ENCODE measurements around the gene LRRC27. TPM values are rescaled to one million over a fixed set of nuclear protein-coding genes. Genes with fewer than 3 reads are reported as not detected.

Gene LRRC27
- total RNA-seq, 1 experiment from 2014 or later, result 5.6 TPM

DNA sequence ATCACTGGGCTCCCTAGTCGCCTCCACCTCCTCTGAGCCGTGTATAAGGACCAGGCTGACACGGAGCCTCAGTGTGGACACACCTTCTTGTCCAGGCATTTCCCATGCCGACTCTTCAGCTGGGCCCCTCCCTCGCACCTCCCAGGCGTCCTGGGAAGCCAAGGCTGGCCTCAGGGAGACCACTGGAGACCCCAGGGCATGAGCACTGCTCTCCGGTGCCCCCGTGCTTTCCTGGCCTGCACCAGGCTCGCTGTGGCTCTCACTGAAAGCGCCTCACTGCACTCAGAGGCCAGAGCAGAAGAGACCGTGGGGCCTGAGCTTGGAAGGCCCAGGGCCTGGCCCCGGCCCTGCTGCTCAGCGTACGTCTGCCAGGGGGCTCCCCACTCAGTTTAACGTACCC, 31.4 kb downstream of the LRRC27 start:
- ChIA-PET POLR2A (ENCODE audit: unreplicated experiment) (no interaction called here), CTCF (no interaction called here)
- no peaks in the 10 kb centered on the region for H3K79me2 ChIP-seq (ENCODE audit: low read length)
- intact Hi-C loops (cut with micrococcal nuclease), result no loop called here
- H3K4me2 ChIP-seq (ENCODE audit: low read length), result no peak overlapping the region
- no peak for ATAC-seq
- H2AFZ ChIP-seq (ENCODE audit: low read length), result no peak overlapping the region
- no peaks in the 10 kb centered on the region for H4K20me1 ChIP-seq (ENCODE audit: low read length)
- no peaks in the 10 kb centered on the region for H3K9me3 ChIP-seq (ENCODE audit: low read length)
- H3F3A ChIP-seq (ENCODE audit: low read length, unreplicated experiment), result no peaks in the 10 kb centered on the region
- no peak overlapping the region for H3K4me3 ChIP-seq (ENCODE audit: low read length)
- BruUV-seq (replicated peaks), result no TSS peak
- H3K9ac ChIP-seq (ENCODE audit: low read length), result no peak overlapping the region
- TF ChIP-seq EZH2 (IDR thresholded peaks at IDR 0.05; ENCODE audit: low read length, unreplicated experiment) (no peak), EZH2phosphoT487 (IDR thresholded peaks at IDR 0.05; ENCODE audit: borderline replicate concordance, low read length) (no peak)
- TF ChIP-seq, protein P1, sequence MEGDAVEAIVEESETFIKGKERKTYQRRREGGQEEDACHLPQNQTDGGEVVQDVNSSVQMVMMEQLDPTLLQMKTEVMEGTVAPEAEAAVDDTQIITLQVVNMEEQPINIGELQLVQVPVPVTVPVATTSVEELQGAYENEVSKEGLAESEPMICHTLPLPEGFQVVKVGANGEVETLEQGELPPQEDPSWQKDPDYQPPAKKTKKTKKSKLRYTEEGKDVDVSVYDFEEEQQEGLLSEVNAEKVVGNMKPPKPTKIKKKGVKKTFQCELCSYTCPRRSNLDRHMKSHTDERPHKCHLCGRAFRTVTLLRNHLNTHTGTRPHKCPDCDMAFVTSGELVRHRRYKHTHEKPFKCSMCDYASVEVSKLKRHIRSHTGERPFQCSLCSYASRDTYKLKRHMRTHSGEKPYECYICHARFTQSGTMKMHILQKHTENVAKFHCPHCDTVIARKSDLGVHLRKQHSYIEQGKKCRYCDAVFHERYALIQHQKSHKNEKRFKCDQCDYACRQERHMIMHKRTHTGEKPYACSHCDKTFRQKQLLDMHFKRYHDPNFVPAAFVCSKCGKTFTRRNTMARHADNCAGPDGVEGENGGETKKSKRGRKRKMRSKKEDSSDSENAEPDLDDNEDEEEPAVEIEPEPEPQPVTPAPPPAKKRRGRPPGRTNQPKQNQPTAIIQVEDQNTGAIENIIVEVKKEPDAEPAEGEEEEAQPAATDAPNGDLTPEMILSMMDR (conservative IDR thresholded peaks at IDR 0.05; ENCODE audit: low read depth, low read length), result no peak
- no peaks in the 10 kb centered on the region for H3K27me3 ChIP-seq (ENCODE audit: low read length)
- DNase-seq, result no peak
- H3K4me1 ChIP-seq (ENCODE audit: insufficient read depth, low read length), result no peaks in the 10 kb centered on the region
- no peak overlapping the region for H3K27ac ChIP-seq (ENCODE audit: low read length)
- H3K36me3 ChIP-seq (ENCODE audit: low read depth, low read length), result no peaks in the 10 kb centered on the region
- H3K9me2 ChIP-seq (replicated peaks; ENCODE audit: low read length), result no peaks in the 10 kb centered on the region

- H3K4me3 ChIP-seq (ENCODE audit: low read length), result no peak overlapping the region
- H3K9me2 ChIP-seq (replicated peaks; ENCODE audit: low read length), result no peaks in the 10 kb centered on the region
- H3K36me3 ChIP-seq (ENCODE audit: low read depth, low read length), result no peaks in the 10 kb centered on the region
- ATAC-seq, result no peak
- H2AFZ ChIP-seq (ENCODE audit: low read length), result no peak overlapping the region
- peak; percentile 28 for DNase-seq
- intact Hi-C loops (cut with micrococcal nuclease), result no loop called here
- H3K79me2 ChIP-seq (ENCODE audit: low read length), result no peaks in the 10 kb centered on the region
- ChIA-PET CTCF (no interaction called here), POLR2A (ENCODE audit: unreplicated experiment) (no interaction called here)
- no peak for TF ChIP-seq EZH2 (IDR thresholded peaks at IDR 0.05; ENCODE audit: low read length, unreplicated experiment)
- TF ChIP-seq EZH2phosphoT487 (IDR thresholded peaks at IDR 0.05; ENCODE audit: borderline replicate concordance, low read length), result no peak
- TF ChIP-seq, protein P1 (conservative IDR thresholded peaks at IDR 0.05; ENCODE audit: low read depth, low read length), result no peak
- no peaks in the 10 kb centered on the region for H3K27me3 ChIP-seq (ENCODE audit: low read length)
- no peak overlapping the region for H3K9ac ChIP-seq (ENCODE audit: low read length)
- H3F3A ChIP-seq (ENCODE audit: low read length, unreplicated experiment), result no peaks in the 10 kb centered on the region
- BruUV-seq (replicated peaks), result no TSS peak
- H3K9me3 ChIP-seq (ENCODE audit: low read length), result no peaks in the 10 kb centered on the region
- no peak overlapping the region for H3K27ac ChIP-seq (ENCODE audit: low read length)
- no peak overlapping the region for H3K4me2 ChIP-seq (ENCODE audit: low read length)
- H3K4me1 ChIP-seq (ENCODE audit: insufficient read depth, low read length), result no peaks in the 10 kb centered on the region
- no peaks in the 10 kb centered on the region for H4K20me1 ChIP-seq (ENCODE audit: low read length)
These were observed 32.1 kb downstream of the LRRC27 start for GRCh38 chr10:132363921-132364593.

DNA sequence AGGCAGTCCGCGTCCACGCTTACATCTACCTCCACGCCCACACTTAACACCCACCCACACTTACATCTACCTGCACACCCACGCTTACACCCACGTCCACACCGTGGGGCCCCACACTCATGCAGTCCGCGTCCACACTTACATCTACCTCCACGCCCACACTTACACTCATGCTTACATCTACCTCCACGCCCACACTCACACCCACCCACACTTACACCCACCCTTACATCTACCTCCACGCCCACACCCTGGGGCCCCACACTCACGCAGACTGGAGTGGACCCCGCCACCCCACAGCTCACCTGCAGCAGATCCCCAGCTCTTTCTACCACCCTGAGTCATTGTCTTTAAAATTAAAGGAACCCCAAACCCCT, 32.6 kb downstream of the LRRC27 start:
- no peaks in the 10 kb centered on the region for H3K4me1 ChIP-seq (ENCODE audit: insufficient read depth, low read length)
- intact Hi-C loops (cut with micrococcal nuclease), result no loop called here
- POLR2A ChIA-PET (ENCODE audit: unreplicated experiment), result no interaction called here
- no TSS peak for BruUV-seq (replicated peaks)
- ATAC-seq, result no peak
- H3K4me3 ChIP-seq (ENCODE audit: low read length), result no peak overlapping the region
- H3K9ac ChIP-seq (ENCODE audit: low read length), result no peak overlapping the region
- H3K4me2 ChIP-seq (ENCODE audit: low read length), result no peak overlapping the region
- CTCF ChIA-PET, result no interaction called here
- no peaks in the 10 kb centered on the region for H3K36me3 ChIP-seq (ENCODE audit: low read depth, low read length)
- H3K9me3 ChIP-seq (ENCODE audit: low read length), result no peaks in the 10 kb centered on the region
- H2AFZ ChIP-seq (ENCODE audit: low read length), result no peak overlapping the region
- no peaks in the 10 kb centered on the region for H4K20me1 ChIP-seq (ENCODE audit: low read length)
- no peaks in the 10 kb centered on the region for H3F3A ChIP-seq (ENCODE audit: low read length, unreplicated experiment)
- H3K27me3 ChIP-seq (ENCODE audit: low read length), result no peaks in the 10 kb centered on the region
- H3K79me2 ChIP-seq (ENCODE audit: low read length), result no peaks in the 10 kb centered on the region
- no peak for TF ChIP-seq EZH2phosphoT487 (IDR thresholded peaks at IDR 0.05; ENCODE audit: borderline replicate concordance, low read length)
- TF ChIP-seq, protein P1 (conservative IDR thresholded peaks at IDR 0.05; ENCODE audit: low read depth, low read length), result no peak
- TF ChIP-seq EZH2 (IDR thresholded peaks at IDR 0.05; ENCODE audit: low read length, unreplicated experiment), result no peak
- DNase-seq, result no peak
- H3K9me2 ChIP-seq (replicated peaks; ENCODE audit: low read length), result no peaks in the 10 kb centered on the region
- H3K27ac ChIP-seq (ENCODE audit: low read length), result no peak overlapping the region
